Upper lobe of left lung (tissue), 4 donors: ENCODE data around the gene FKBP9.
"Not testable (repeated sequence)": the region's sequence is repeated elsewhere in the genome, so short reads cannot be mapped to it uniquely, and the experiment has no call there.

Experiments
- CTCF ChIP-seq, 6 experiments: fragments of 450-650 bp in 4 of 6; fragments of 200-600 bp in 2 of 6; sonication (generic) in 2 of 6; IDR thresholded peaks; one replicate each; pipeline ENCODE4 v1.5.1; 2016 to 2019; ENCODE audit warnings: antibody characterized with exemption in 6 of 6
- EP300 ChIP-seq, 4 donors: sonication (generic); formaldehyde crosslinking; IDR thresholded peaks; one replicate each; pipeline ENCODE4 v1.5.1; 2017; ENCODE audit warnings: antibody characterized with exemption in 4 of 4, control low read depth in 2 of 4
- POLR2A ChIP-seq, 4 donors: fragments of 450-650 bp; IDR thresholded peaks; one replicate each; pipeline ENCODE4 v1.5.1; 2016 to 2017; ENCODE audit warnings: antibody characterized with exemption in 4 of 4, mild to moderate bottlenecking in 2 of 4
- POLR2AphosphoS5 ChIP-seq, 2 donors: sonication (generic); formaldehyde crosslinking; IDR thresholded peaks; one replicate each; pipeline ENCODE4 v1.5.1; 2017; ENCODE audit warnings: antibody characterized with exemption in 2 of 2

- not testable (repeated sequence) for TF ChIP-seq CTCF, POLR2A, POLR2AphosphoS5, EP300 (IDR thresholded peaks at IDR 0.05)
These were observed 35.5 kb downstream of the FKBP9 start for GRCh38 chr7:32992750-32993149.
